Superior temporal gyrus (tissue), 1 donor: ENCODE measurements around the gene ABCA8.
A peak's percentile ranks its signal among the peaks of the same experiment; 100 is the strongest.

Experiments used
- DNase-seq: peaks from one replicate; pipeline ENCODE4 v3.0.0-alpha.2; 2016; ENCODE audit errors: extremely low spot score

Gene ABCA8

GRCh38 chr17:68870161-68870826 is 84.9 kb downstream of the ABCA8 start:
- no peak for DNase-seq

- DNase-seq = no peak
These were observed 86.5 kb downstream of the ABCA8 start for GRCh38 chr17:68868708-68869107.

GRCh38 chr17:68867759-68868516 is 87.3 kb downstream of the ABCA8 start:
- no peak for DNase-seq

DNA sequence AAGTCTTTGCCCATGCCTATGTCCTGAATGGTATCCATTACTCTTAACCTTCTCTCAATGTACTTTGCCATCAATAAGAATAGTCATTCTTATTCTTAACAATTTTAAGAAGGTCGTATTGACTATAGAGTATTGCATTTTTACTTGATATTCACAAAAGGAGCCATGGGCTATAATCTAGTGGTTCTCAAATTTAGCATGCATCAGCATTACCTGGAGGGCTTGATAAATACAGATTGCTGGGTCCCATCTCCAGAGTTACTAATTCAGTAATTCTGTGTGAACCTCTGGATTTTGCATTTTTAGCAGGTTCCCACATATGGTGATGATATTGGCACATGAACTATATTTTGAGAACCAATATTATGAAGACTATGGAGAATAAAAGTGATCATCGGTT is 89.6 kb downstream of the ABCA8 start:
- DNase-seq = no peak

DNA sequence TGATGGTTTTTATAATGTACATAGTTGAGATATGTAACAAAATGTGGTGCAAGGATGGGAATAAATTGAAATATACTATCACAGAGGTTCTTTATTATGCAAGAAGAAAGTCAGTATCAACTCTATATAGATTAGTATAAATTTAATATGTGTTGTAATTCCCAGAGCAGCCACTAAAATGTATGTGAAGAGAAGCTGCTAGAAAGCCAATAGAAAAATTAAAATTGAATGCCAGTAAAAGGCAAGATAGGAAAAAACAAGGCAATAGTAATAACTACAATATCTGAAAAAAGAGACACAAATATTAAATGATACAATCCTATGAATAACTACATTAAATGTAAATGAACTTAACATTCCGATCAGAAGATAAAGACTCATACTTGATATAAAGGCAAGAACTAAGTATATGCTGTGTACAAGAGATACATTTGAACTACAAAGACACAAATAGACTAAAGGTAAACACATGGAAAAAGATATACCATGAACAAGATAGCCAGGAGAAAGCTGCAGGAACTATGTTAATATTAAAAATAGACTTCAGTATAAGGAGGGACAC is 92.0 kb downstream of the ABCA8 start:
- DNase-seq = no peak

- no peak for DNase-seq
These were observed 93.6 kb downstream of the ABCA8 start for GRCh38 chr17:68861602-68862001.

- DNase-seq = no peak
These were observed 94.3 kb downstream of the ABCA8 start for GRCh38 chr17:68860941-68861340.

- no peak for DNase-seq
These were observed 100.7 kb downstream of the ABCA8 start for GRCh38 chr17:68854452-68854851.

GRCh38 chr17:68853439-68853838 is 101.8 kb downstream of the ABCA8 start:
- no peak for DNase-seq

DNA sequence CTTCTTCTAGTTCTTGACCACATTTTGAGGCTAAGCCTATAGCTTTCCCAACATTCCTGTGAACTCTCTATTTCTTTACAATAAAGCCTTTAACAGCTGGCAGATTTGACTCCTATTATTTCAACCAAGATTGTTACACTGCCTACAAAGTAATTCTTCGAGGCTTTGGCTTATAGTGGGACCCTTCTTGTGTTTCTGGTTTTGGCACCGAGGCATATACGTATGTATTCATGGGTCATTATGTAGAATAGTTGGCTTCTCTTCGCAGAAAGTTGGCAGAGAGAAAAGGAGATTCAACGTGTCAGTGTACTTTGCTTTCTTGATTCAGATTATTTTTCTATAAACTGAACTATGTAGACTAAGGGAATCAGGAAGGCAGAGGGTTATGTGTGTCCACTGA is 102.2 kb downstream of the ABCA8 start:
- DNase-seq = no peak

- no peak for DNase-seq
These were observed 103.3 kb downstream of the ABCA8 start for GRCh38 chr17:68851890-68852289.

- DNase-seq = no peak
These were observed 104.3 kb downstream of the ABCA8 start for GRCh38 chr17:68850749-68851510.

- no peak for DNase-seq
These were observed 105.2 kb downstream of the ABCA8 start for GRCh38 chr17:68849673-68850610.

- no peak for DNase-seq
These were observed 107.5 kb downstream of the ABCA8 start for GRCh38 chr17:68847711-68848110.

DNA sequence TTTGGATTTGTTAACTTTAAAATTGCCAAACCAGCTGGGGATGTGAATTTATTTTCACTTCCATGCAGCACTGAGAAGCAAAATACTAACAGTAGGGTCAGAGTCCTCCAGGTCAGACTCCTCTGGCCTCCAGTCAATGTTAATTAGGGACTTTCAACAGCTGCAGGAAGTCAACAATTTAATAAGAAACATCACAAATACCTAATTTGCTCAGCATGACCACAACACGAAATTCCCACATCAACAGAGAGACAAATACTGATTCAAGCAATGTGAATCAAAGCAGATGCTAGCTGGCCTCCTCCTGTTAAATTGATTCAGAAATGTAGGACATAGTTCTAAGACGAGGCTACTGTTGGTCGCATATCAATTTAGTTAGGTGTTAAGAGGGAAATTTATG is 111.7 kb downstream of the ABCA8 start:
- DNase-seq = no peak

DNA sequence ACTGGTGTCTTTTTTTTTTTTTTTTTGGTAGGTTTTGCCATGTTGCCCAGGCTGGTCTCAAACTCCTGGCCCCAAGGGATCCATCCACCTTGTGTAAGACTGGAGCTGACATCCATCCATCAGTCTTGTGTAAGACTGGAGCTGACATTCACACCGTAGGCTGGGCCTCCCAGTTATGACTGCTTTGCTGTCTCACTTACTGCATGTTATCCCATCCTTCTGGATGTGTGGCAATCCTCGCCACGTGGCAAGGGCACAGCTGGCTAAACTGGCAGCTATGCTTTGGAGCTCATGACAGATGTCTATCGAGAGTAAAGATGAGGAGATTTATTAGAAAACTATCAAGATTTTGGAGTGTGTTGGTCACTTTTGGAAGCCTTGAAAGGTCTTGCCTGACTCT is 115.1 kb downstream of the ABCA8 start:
- peak; percentile 49 for DNase-seq

DNA sequence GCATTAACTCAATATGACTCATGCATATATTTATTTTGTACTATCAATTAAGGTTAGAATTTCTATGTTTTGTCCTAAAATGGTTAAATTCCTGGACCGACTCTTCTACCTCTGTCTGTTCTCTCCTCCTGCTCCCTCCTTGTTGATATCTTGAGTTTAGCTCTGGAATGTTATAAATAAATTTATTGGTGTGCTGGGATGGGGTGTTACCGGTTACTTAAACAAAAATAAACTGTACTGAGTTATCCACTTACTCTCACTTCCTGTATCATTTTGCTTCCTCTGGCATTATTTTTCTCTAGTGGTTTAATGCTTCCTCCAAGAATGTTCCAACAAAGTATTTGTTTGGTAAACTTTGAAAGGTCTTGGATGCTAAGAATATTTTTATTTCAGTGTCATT is 120.1 kb downstream of the ABCA8 start:
- DNase-seq = no peak

- no peak for DNase-seq
These were observed 120.8 kb downstream of the ABCA8 start for GRCh38 chr17:68834328-68834836.

DNA sequence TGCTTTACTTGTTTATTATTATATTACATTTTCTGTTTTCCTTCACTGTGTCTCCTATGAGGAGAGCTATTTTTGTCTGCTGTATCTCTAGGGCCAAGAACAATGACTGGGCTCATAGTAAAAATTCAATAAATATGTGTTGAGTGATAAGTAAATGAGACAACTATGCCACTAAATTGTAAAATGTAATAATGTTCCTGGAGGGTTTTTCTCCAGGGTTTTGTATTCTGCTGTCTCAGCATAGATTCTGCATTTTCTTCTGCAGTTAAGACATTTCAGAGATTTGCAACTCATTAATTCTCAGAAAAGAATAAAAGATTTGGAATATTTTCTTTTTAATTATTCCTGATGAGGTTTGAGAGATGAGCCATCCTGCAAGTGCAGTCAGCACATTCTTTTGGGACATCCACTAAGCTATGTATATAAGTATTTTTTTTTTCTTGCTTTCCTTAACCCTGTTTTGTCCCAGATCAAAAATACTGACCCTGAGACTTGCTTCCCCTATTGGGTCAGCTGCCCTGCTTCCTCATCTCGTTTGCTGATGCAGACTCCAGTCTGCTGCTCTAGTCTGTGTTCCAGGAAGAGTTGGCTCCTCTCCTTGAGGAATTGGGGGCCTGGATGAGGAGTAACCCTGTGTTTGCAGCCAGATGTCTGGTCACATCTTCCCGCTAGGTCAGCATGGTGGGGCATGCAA is 122.9 kb downstream of the ABCA8 start:
- DNase-seq = no peak

GRCh38 chr17:68831170-68831569 is 124.0 kb downstream of the ABCA8 start:
- no peak for DNase-seq
